OCI-M2 (cell line): ENCODE measurements around the gene ERC1.
"Not testable (repeated sequence)": the region's sequence is repeated elsewhere in the genome, so short reads cannot be mapped to it uniquely, and the experiment has no call there.

Source experiments
- DNase-seq: peaks from one replicate; lab custom pipeline; 2025; ENCODE audit not compliant: unreplicated experiment; lab: John Stamatoyannopoulos, UW

Gene ERC1

GRCh38 chr12:1022032-1022970 is 31.3 kb downstream of the ERC1 start:
- DNase-seq = no peak

- no peak for DNase-seq
Measured at GRCh38 chr12:1030779-1031178, 39.8 kb downstream of the ERC1 start.

GRCh38 chr12:1034243-1034642 is 43.2 kb downstream of the ERC1 start:
- DNase-seq = no peak

DNA sequence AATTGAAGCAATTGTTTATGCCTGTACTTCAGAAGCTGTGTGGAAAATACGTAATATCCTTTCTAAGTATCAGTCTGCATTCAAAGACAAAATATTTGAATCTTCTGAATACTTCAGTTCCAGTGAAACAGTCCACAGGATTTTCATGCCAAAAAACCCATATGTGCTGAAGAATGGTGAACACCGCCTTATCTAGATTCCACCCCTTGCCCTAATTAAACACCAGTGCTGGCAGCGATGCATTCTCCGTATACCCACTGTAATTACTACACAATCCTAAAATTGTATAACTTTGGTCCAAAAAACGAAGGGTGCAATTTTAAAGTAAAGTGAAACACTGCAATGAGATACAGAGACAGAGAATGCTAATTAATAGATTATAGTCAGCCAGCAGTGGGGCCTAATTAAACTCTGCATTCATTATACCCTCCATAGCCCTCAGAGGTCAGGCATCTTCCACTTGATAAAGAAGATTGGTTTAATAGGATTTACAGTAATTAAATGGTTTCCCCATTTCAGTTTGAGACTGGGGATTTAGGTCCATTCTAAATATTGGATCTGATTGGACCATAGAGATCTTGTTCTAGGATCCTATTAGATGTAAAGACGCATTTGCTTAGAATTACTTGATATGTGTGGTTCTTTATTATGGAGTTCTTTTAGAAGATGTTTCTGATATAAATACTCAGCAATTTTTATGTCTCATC is 43.9 kb downstream of the ERC1 start:
- no peak for DNase-seq

- DNase-seq = no peak
Measured at GRCh38 chr12:1041478-1041877, 50.5 kb downstream of the ERC1 start.

GRCh38 chr12:1044199-1044598 is 53.2 kb downstream of the ERC1 start:
- no peak for DNase-seq

DNA sequence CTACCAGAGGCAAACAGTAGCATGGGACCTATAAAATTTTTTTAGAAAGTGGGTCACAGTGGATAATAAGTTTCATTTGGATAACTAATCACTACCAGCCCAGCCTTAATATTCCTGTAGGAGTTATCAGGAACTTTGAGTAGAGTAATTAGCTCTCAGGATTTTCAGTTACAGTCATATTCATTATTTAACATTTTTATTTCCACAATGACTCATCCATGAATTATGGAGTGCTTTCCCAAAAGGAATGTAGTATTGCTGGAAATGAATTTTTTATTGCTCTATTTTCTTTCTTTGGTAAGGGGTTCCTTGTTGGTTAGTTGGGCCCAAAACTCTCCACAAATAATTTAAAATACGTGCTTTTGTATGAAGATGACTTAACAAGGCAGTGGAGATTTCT is 53.7 kb downstream of the ERC1 start:
- DNase-seq = no peak

DNA sequence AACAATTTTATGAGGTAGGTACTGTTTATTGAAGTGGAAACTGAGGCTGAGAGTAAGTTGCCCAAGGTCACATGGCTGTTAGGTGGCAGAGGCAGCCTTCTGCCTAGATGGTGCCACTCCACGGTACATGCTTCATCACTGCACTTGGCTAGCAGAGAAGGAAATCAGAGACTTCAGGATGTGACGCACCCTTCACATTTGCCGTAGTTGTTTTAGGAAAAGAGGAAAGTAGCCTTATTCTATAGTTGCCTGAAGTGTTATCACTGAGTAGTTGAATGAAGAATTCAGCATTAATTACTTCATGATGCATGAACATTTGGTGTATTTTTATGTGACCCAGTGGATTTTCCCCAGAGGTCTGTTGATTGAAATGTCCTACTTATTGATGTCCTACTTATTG is 55.7 kb downstream of the ERC1 start:
- DNase-seq = no peak

GRCh38 chr12:1047898-1048660 is 57.1 kb downstream of the ERC1 start:
- DNase-seq = no peak

DNA sequence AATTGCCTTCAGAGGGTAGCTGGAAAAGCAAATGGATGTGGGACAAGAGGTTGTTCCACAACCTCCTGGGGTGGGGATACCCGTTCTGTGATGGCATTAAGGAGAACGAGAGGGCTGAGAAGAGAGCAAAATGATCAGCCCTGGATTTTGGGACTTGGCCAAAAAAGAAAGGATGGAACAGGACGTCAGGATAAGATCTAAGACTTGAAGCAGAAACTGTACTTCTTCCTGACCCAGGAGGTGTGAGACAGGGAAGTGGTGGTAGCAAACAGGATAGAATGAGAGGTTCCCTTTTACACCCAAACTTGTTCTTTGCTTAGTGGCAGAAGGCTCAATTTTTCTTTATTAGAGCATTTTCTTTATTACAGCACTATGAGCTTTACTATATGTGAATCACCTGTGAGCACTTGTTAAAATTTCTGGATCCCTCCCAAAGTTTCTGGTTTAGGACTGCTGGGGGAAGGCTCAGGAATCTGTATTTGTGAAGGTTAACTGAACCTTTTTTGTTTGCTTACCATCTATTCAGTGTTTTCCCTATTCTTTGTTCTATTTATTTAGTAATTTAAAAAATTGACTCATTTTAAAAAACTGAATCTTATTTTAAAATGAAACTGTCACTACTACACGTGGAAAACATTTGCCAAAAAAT is 59.2 kb downstream of the ERC1 start:
- DNase-seq = no peak

- not testable (repeated sequence) for DNase-seq
Measured at GRCh38 chr12:1051672-1052071, 60.6 kb downstream of the ERC1 start.

- DNase-seq = no peak
Measured at GRCh38 chr12:1053690-1054089, 62.7 kb downstream of the ERC1 start.

DNA sequence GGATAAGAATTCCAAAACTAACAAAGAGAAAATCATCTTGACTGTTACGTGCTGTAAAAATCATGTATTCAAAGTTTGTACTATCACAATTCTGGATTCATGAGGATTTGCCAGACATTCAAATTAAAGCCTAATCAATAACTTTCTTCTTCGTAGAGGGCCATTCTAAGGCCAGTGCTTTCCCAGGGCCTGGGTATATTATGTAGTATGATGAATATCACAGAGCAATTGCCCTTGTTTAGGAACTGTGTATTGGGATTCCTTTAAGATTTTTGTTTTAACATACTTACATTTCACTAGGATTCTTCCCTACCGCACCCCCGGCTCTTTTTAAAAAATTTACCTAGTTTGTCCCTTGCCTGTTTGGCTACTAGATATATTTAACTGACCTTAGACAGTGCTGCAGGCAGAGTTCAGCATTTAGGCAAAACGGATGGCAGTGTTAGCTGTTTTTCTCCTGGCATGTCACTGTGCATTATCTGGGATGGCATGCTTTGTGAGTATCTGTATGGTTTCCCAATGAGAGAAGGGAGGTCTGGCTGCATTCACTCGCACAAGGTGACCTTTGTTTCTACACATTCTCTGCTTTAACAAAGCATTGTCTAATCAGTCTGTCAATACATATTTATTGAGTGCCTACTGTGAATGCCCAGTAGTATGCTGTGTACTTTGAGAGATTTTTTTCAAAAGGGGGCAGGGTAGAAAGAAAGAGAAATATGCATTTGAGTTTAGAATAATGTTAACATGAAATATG is 63.3 kb downstream of the ERC1 start:
- DNase-seq = no peak

DNA sequence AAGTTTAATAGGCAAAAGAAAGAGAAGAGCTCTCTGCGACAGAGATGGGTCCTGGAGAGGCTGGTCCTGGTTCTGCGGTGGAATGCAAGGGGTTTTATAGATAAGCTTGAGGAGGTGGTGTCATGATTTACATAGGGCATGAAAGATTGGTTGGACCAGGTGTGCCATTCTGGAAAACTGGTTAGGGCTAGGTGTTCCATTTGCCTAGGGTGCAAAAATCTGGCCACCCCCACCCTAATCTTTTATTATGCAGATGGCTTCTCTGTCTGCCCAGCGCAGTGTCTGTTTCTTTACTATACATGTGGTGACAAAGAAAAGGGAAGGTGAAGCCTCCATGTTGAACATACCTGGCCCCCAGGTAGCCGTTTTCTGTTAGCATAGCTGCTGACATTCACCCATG is 65.4 kb downstream of the ERC1 start:
- no peak for DNase-seq

DNA sequence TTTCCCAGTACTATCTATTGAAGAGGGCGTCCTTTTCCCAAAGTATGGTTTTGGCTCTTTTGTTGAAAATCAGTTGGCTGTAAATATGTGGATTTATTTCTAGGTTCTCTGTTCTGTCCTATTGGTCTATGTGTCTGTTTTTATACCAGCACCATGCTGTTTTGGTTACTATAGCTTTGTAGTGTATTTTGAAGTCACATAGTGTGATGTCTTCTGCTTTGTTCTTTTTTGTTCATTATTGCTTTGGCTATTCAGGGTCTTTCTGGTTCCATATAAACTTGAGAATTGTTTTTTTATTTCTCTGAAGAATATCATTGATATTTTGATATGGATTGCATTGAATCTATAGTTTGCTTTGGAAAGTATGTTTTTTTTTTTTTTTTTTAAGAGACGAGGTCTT is 67.4 kb downstream of the ERC1 start:
- DNase-seq = no peak

- no peak for DNase-seq
Measured at GRCh38 chr12:1059162-1059561, 68.1 kb downstream of the ERC1 start.

DNA sequence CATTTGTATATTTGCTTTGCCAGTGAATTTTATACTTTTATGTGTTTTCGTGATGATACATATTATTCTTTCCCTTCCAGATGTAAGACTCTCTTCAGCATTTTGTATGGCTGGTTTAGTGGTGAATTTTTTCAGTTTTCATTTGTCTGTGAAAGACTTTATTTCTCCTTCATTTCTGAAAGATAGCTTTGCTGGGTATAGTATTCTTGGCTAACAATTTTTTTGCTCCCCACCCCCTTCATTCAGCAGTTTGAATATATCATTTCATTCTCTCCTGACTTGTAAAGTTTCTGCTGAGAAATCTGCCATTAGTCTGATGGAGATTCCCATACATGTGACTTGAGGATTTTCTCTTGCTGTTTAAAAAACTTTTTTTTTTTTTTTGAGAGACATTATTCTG is 72.8 kb downstream of the ERC1 start:
- no peak for DNase-seq

GRCh38 chr12:1064317-1064716 is 73.3 kb downstream of the ERC1 start:
- DNase-seq = no peak

- no peak for DNase-seq
Measured at GRCh38 chr12:1065629-1066028, 74.6 kb downstream of the ERC1 start.

DNA sequence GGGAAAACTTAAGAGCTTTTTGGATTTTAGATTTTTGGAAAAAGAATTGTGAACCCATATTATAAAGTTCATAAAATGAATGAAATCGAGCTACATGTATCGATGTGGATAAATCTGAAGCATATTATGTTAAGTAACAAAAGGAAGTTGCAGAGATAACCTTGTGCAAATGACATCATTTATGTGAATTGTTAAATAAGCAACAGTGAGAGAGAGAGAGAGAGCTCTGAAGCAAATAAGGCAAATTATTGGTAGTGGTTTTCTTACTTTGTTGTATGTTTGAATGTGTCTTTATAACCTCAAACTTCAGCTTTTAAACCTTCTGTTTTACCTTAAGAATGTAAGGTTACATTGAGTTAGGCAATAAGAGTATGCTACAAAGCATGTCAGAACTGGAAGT is 78.8 kb downstream of the ERC1 start:
- no peak for DNase-seq
